H9 (cell line): ENCODE data around the gene DUSP15. TPM values are rescaled to one million over a fixed set of nuclear protein-coding genes. Genes with fewer than 3 reads are reported as not detected.
A peak's percentile ranks its signal among the peaks of the same experiment; 100 is the strongest.

ENCODE experiments used
- DNase-seq: peaks from one replicate; pipeline ENCODE4 v3.0.0-alpha.2; 2017
- H2AFZ ChIP-seq: one replicate; pipeline ENCODE4 v1.6.1; 2013; ENCODE audit warnings: mild to moderate bottlenecking, low read length, control low read depth, moderate library complexity
- H2AK5ac ChIP-seq: 2 replicates; pipeline ENCODE4 v1.6.1; 2013; ENCODE audit warnings: low read length, control low read depth, mixed read lengths; ENCODE audit not compliant: insufficient read length
- H2BK120ac ChIP-seq: one replicate; pipeline ENCODE4 v1.6.1; 2013; ENCODE audit warnings: low read depth, mild to moderate bottlenecking, low read length, control low read depth, inconsistent platforms; ENCODE audit not compliant: poor library complexity, severe bottlenecking
- H2BK12ac ChIP-seq: 2 replicates; pipeline ENCODE4 v1.6.1; 2013; ENCODE audit warnings: low read length, control low read depth, mixed read lengths, low read depth; ENCODE audit not compliant: insufficient read length
- H2BK15ac ChIP-seq: 2 replicates; pipeline ENCODE4 v1.6.1; 2013; ENCODE audit warnings: low read depth, low read length, control low read depth
- H2BK20ac ChIP-seq: one replicate; pipeline ENCODE4 v1.6.1; 2013; ENCODE audit warnings: low read depth, mild to moderate bottlenecking, low read length, control low read depth, inconsistent platforms; ENCODE audit not compliant: poor library complexity, severe bottlenecking
- H2BK5ac ChIP-seq: 2 replicates; pipeline ENCODE4 v1.6.1; 2013; ENCODE audit warnings: low read length, control low read depth, mixed read lengths; ENCODE audit not compliant: insufficient read length
- H3K14ac ChIP-seq: 2 replicates; pipeline ENCODE4 v1.6.1; 2013; ENCODE audit warnings: low read length, control low read depth; ENCODE audit not compliant: insufficient read depth
- H3K18ac ChIP-seq: 2 replicates; pipeline ENCODE4 v1.6.1; 2013; ENCODE audit warnings: low read depth, mild to moderate bottlenecking, mixed read lengths, low read length, control low read depth; ENCODE audit not compliant: insufficient read length
- H3K23ac ChIP-seq: 2 replicates; pipeline ENCODE4 v1.6.1; 2013; ENCODE audit warnings: low read length, control low read depth, mixed read lengths, low read depth; ENCODE audit not compliant: insufficient read length
- H3K23me2 ChIP-seq: 2 replicates; pipeline ENCODE4 v1.6.1; 2013; ENCODE audit warnings: low read depth, mild to moderate bottlenecking, mixed read lengths, low read length, control low read depth; ENCODE audit not compliant: insufficient read length, poor library complexity, severe bottlenecking
- H3K27ac ChIP-seq: 2 replicates; pipeline ENCODE4 v1.5.1; 2013; ENCODE audit warnings: low read length, control low read depth, mixed read lengths, low read depth; ENCODE audit not compliant: insufficient read length
- H3K27me3 ChIP-seq: 2 replicates; pipeline ENCODE4 v1.6.1; 2013; ENCODE audit warnings: low read length, control low read depth, inconsistent platforms; ENCODE audit not compliant: insufficient read depth
- H3K4ac ChIP-seq: 2 replicates; pipeline ENCODE4 v1.6.1; 2013; ENCODE audit warnings: low read depth, mild to moderate bottlenecking, control low read depth, inconsistent platforms, low read length, moderate library complexity
- H3K4me1 ChIP-seq: 2 replicates; pipeline ENCODE4 v1.6.1; 2013; ENCODE audit warnings: low read length, control low read depth, inconsistent platforms; ENCODE audit not compliant: insufficient read depth
- H3K4me2 ChIP-seq: 2 replicates; pipeline ENCODE4 v1.6.1; 2013; ENCODE audit warnings: low read length, control low read depth, mixed read lengths; ENCODE audit not compliant: insufficient read length, insufficient read depth
- H3K56ac ChIP-seq: 2 replicates; pipeline ENCODE4 v1.6.1; 2013; ENCODE audit warnings: low read depth, mild to moderate bottlenecking, mixed read lengths, low read length, control low read depth; ENCODE audit not compliant: insufficient read length
- H3K79me1 ChIP-seq: 2 replicates; pipeline ENCODE4 v1.6.1; 2013; ENCODE audit warnings: low read depth, mild to moderate bottlenecking, moderate library complexity, low read length, control low read depth, inconsistent platforms; ENCODE audit not compliant: insufficient read depth, poor library complexity, severe bottlenecking
- H3K79me2 ChIP-seq: 2 replicates; pipeline ENCODE4 v1.6.1; 2013; ENCODE audit warnings: low read length, control low read depth, inconsistent platforms; ENCODE audit not compliant: insufficient read depth
- H3K9ac ChIP-seq: 2 replicates; pipeline ENCODE4 v1.6.1; 2013; ENCODE audit warnings: low read length, control low read depth, mixed read lengths; ENCODE audit not compliant: insufficient read length; ENCODE audit errors: extremely low read depth
- H3K9me3 ChIP-seq: one replicate; pipeline ENCODE4 v1.6.1; 2013; ENCODE audit warnings: low read depth, low read length, inconsistent platforms; ENCODE audit not compliant: control insufficient read depth
- H3T11ph ChIP-seq: one replicate; pipeline ENCODE4 v1.6.1; 2013; ENCODE audit warnings: mild to moderate bottlenecking, low read length, control low read depth, inconsistent platforms
- H4K20me1 ChIP-seq: one replicate; pipeline ENCODE4 v1.6.1; 2013; ENCODE audit not compliant: control insufficient read depth, insufficient read length, insufficient read depth
- H4K5ac ChIP-seq: 2 replicates; pipeline ENCODE4 v1.6.1; 2013; ENCODE audit warnings: low read depth, mild to moderate bottlenecking, mixed read lengths, low read length, control low read depth; ENCODE audit not compliant: insufficient read length
- H4K8ac ChIP-seq: replicated peaks from 2 replicates; pipeline ENCODE4 v1.6.1; 2013; ENCODE audit warnings: low read length, control low read depth, mixed read lengths, low read depth; ENCODE audit not compliant: insufficient read length
- H4K91ac ChIP-seq: 2 replicates; pipeline ENCODE4 v1.6.1; 2013; ENCODE audit warnings: low read depth, mild to moderate bottlenecking, moderate library complexity, mixed read lengths, low read length, control low read depth; ENCODE audit not compliant: insufficient read length
- H3K27ac Mint-ChIP-seq, 3 experiments: 2 replicates in 2 of 3; 3 replicates in 1 of 3; pipeline ENCODE4 v1.8.0; 2020 to 2021; ENCODE audit warnings: mixed read lengths in 3 of 3, mild to moderate bottlenecking in 1 of 3, moderate library complexity in 1 of 3
- H3K27me3 Mint-ChIP-seq: 2 replicates; pipeline ENCODE4 v1.8.0; 2021; ENCODE audit warnings: low read depth, mild to moderate bottlenecking, moderate library complexity, mixed read lengths
- H3K36me3 Mint-ChIP-seq, 3 experiments: 2 replicates in 2 of 3; 3 replicates in 1 of 3; pipeline ENCODE4 v1.8.0; 2020 to 2021; ENCODE audit warnings: low read depth in 3 of 3, mixed read lengths in 3 of 3; ENCODE audit not compliant: insufficient read depth in 1 of 3
- H3K4me1 Mint-ChIP-seq, 2 experiments: 2 replicates each; pipeline ENCODE4 v1.8.0; 2020; ENCODE audit warnings: mixed read lengths in 2 of 2
- H3K4me3 Mint-ChIP-seq, 2 experiments: 2 replicates in 1 of 2; 3 replicates in 1 of 2; pipeline ENCODE4 v1.8.0; 2020 to 2021; ENCODE audit warnings: mild to moderate bottlenecking in 2 of 2, mixed read lengths in 2 of 2, moderate library complexity in 1 of 2
- H3K9me3 Mint-ChIP-seq, 2 experiments: 2 replicates in 1 of 2; 3 replicates in 1 of 2; pipeline ENCODE4 v1.8.0; 2020; ENCODE audit warnings: mild to moderate bottlenecking in 2 of 2, mixed read lengths in 2 of 2, moderate library complexity in 1 of 2
- whole genome bisulfite sequencing: extraction: QIAGEN DNeasy Blood & Tissue Kit; methylation state at CpG from one replicate; pipeline ENCODE4 v1.1.7; 2013; ENCODE audit warnings: missing lambda C conversion rate, low lambda C conversion rate, mixed read lengths; ENCODE audit not compliant: insufficient read length; ENCODE audit errors: extremely low coverage; 5-methylcytosine and 5-hydroxymethylcytosine counted together
- total RNA-seq: library from RNA; stranded (reverse); gene quantifications from 2 replicates; pipeline ENCODE4 v1.2.1, GENCODE V29; 2021
- TF ChIP-seq, protein P1 (sequence below): fragments of 200-600 bp; sonication (generic); conservative IDR thresholded peaks from 3 replicates; pipeline ENCODE4 v1.8.0; 2021; ENCODE audit warnings: antibody characterized with exemption, mild to moderate bottlenecking

Gene DUSP15
- total RNA-seq, 1 experiment from 2014 or later, result 5.6 TPM

DNA sequence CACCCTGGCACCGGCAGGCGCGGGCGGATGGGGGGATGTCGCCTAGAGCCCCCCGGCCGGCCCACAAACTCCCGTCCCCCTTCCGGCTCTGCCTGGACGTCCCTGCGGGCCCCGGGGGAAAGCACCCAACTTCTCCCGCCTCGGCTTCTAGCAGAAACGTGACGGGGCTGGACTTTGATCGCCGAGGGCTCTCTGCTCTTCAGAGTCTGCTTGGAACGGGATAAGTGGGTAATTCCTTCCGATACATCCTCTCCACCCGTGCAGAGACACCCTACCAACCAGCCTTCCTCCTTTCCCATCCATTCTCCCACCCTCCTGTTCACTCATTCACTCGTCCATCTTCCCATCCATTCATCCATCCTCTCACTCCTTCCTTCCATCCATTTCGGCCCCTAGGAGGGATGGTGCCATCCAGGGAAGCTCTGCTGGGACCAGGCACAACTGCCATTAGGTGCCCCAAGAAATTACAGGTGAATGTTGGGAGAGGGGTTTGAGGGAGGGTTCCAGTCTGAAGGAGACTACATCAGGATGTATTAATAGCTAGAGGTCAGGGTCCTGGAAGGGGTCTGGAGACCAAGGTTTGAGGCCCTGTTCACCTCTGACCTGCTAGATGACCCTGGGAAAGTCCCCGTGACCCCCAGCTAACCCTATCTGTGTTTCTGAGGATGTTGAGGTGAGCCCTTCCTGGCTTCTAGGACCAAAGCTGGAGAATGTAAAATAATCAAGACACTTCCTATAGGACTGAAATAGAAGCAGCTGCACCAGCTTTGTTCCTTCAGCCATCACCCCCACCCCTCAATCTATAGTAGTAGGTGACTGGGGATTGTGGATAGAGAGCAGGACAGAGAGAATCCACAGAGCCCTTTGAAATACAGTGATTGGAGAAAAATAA is 645 bp upstream of the DUSP15 start:
- H4K8ac ChIP-seq, result no peak overlapping the region
- no peaks in the 10 kb centered on the region for H3K4me1 ChIP-seq
- no peak overlapping the region for H2BK5ac ChIP-seq
- H3K27ac ChIP-seq, result no peak overlapping the region
- H3K18ac ChIP-seq, result no peak overlapping the region
- Mint-ChIP-seq H3K36me3 (no peaks in the 10 kb centered on the region), H3K4me3 (peak overlapping the region; percentile 69 to 82), H3K27ac (no peak overlapping the region), H3K4me1 (peaks cover 11 to 23% of the 10 kb centered on the region in 2 experiments), H3K27me3 (peaks cover 68% of the 10 kb centered on the region), H3K9me3 (no peaks in the 10 kb centered on the region)
- H3K14ac ChIP-seq, result no peak overlapping the region
- no peak overlapping the region for H4K5ac ChIP-seq
- no peak overlapping the region for H3K56ac ChIP-seq
- no peak overlapping the region for H2AK5ac ChIP-seq
- peaks cover 16% of the 10 kb centered on the region; the same call in 1 of the 2 replicates for H3K27me3 ChIP-seq
- H3K79me1 ChIP-seq, result no peaks in the 10 kb centered on the region
- H2BK120ac ChIP-seq, result no peak overlapping the region
- peaks cover 12% of the 10 kb centered on the region for H3K23me2 ChIP-seq
- no peak overlapping the region for H3T11ph ChIP-seq
- TF ChIP-seq, protein P1, sequence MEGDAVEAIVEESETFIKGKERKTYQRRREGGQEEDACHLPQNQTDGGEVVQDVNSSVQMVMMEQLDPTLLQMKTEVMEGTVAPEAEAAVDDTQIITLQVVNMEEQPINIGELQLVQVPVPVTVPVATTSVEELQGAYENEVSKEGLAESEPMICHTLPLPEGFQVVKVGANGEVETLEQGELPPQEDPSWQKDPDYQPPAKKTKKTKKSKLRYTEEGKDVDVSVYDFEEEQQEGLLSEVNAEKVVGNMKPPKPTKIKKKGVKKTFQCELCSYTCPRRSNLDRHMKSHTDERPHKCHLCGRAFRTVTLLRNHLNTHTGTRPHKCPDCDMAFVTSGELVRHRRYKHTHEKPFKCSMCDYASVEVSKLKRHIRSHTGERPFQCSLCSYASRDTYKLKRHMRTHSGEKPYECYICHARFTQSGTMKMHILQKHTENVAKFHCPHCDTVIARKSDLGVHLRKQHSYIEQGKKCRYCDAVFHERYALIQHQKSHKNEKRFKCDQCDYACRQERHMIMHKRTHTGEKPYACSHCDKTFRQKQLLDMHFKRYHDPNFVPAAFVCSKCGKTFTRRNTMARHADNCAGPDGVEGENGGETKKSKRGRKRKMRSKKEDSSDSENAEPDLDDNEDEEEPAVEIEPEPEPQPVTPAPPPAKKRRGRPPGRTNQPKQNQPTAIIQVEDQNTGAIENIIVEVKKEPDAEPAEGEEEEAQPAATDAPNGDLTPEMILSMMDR, result no peak
- no peak overlapping the region for H2AFZ ChIP-seq
- no peak overlapping the region for H2BK12ac ChIP-seq
- H3K9me3 ChIP-seq, result no peaks in the 10 kb centered on the region
- peak overlapping the region; percentile 51 for H3K4me2 ChIP-seq
- DNase-seq, result no peak
- no peak overlapping the region for H3K4ac ChIP-seq
- 100% methylated on average over 1 of the region's 24 CpGs for WGBS
- no peak overlapping the region for H2BK15ac ChIP-seq
- H3K79me2 ChIP-seq, result no peaks in the 10 kb centered on the region
- no peak overlapping the region for H4K91ac ChIP-seq
- H2BK20ac ChIP-seq, result no peak overlapping the region
- H3K23ac ChIP-seq, result no peak overlapping the region
- H4K20me1 ChIP-seq, result no peaks in the 10 kb centered on the region
- peak overlapping the region; percentile 8 for H3K9ac ChIP-seq
